ENCODE measurements around the gene USP12. TPM values are rescaled to one million over a fixed set of nuclear protein-coding genes. Genes with fewer than 3 reads are reported as not detected.

Gene USP12
- total and polyA plus RNA-seq, 2 experiments from 2014 or later: 18.4 to 39.3 TPM

GRCh38 chr13:27081893-27082679 lies 89.5 kb downstream of the USP12 start:
- Mint-ChIP-seq H3K9me3 (no peaks in the 10 kb centered on the region), H3K4me1 (peaks cover 11% of the 10 kb centered on the region)

More at GRCh38 chr13:27081893-27082679, 89.5 kb downstream of the USP12 start:
- H3K27ac Mint-ChIP-seq: no peak overlapping the region
- TF ChIP-seq ZNF331 (CRISPR knock-in tag; IDR thresholded peaks at IDR 0.05; ENCODE audit: low read depth) (no peak), ZNF114 (CRISPR knock-in tag; IDR thresholded peaks at IDR 0.05) (no peak), JUNB (IDR thresholded peaks at IDR 0.05; ENCODE audit: unreplicated experiment) (no peak), STAT1 (IDR thresholded peaks at IDR 0.05; ENCODE audit: unreplicated experiment) (no peak), ZNF462 (CRISPR knock-in tag; IDR thresholded peaks at IDR 0.05) (no peak), POLR2AphosphoS5 (IDR thresholded peaks at IDR 0.05; ENCODE audit: low read depth) (no peak), CREB1 (CRISPR knock-in tag; IDR thresholded peaks at IDR 0.05; ENCODE audit: low read depth) (no peak), CTCF (conservative IDR thresholded peaks at IDR 0.05; ENCODE audit: low read depth in 2 of 2) (no peak), EZH2 (IDR thresholded peaks at IDR 0.05; ENCODE audit: low read depth, unreplicated experiment) (no peak)
- H3K9me2 ChIP-seq (ENCODE audit: insufficient read depth): no peaks in the 10 kb centered on the region
- no peaks in the 10 kb centered on the region for H3K27me3 Mint-ChIP-seq (ENCODE audit: insufficient read depth, low read depth, poor library complexity)
- 0 out of 2 replicates have a peak, but pooled peaks cover 9% of the 10 kb centered on the region for H4K20me1 ChIP-seq (replicated peaks; ENCODE audit: insufficient read depth)
- no peak overlapping the region for H2AFZ ChIP-seq
- no peak overlapping the region for H3K4me3 ChIP-seq
- ATAC-seq: no peak
- 0 out of 2 replicates have a peak, but pooled peaks cover 3% of the 10 kb centered on the region for H3K79me2 ChIP-seq (replicated peaks; ENCODE audit: insufficient read depth)
- H3K4me2 ChIP-seq: no peak overlapping the region
- H3K36me3 ChIP-seq (ENCODE audit: insufficient read depth): 0 out of 2 replicates have a peak, but pooled peaks cover 4% of the 10 kb centered on the region
- no peaks in the 10 kb centered on the region for H3F3A ChIP-seq (replicated peaks; ENCODE audit: low read depth)
- H3K27me3 ChIP-seq (ENCODE audit: insufficient read depth): no peaks in the 10 kb centered on the region
- H3K4me3 Mint-ChIP-seq: no peak overlapping the region
- peaks cover 32% of the 10 kb centered on the region for H3K36me3 Mint-ChIP-seq (ENCODE audit: low read depth)
- H3K4me1 ChIP-seq (ENCODE audit: insufficient read depth): peaks cover 4% of the 10 kb centered on the region
- DNase-seq (ENCODE audit: low spot score): no peak
- peak overlapping the region; percentile 41; the same call in 1 of the 2 replicates for H3K27ac ChIP-seq (ENCODE audit: low read depth)

Measured in GM23338 (cell line).